Activated T-helper 1 cell treated with anti-CD3 and anti-CD28 coated beads, Interleukin-2, amount 50 U/mL, for 16 hours (primary cell): ENCODE data around the gene DRG2.

Experiments used
- DNase-seq, 2 donors: peaks; one replicate each; pipeline ENCODE4 v3.0.0-alpha.2; 2020; ENCODE audit warnings: low read depth in 1 of 2, low spot score in 1 of 2

The DRG2 gene

GRCh38 chr17:18087610-18088491 lies at the start of gene DRG2:
TSS of gene DRG2 (plus strand) at chr17:18087948. CDS start at chr17:18088024, 76 bp downstream.
- peak; percentile 80 to 85 for DNase-seq

- DNase-seq, result no peak
Observed at GRCh38 chr17:18038149-18038850, 49.4 kb upstream of the DRG2 start.

GRCh38 chr17:18038861-18039534 lies 48.8 kb upstream of the DRG2 start, which contains the start of the genes ATPAF2 and GID4:
TSS of gene ATPAF2 (minus strand) at chr17:18039168. CDS start at chr17:18039013, 155 bp downstream.
TSS of gene GID4 (plus strand) at chr17:18039408. CDS start at chr17:18039465, 57 bp downstream.
- peak; percentile 99 for DNase-seq

- no peak for DNase-seq
Observed at GRCh38 chr17:18039535-18040260, 48.0 kb upstream of the DRG2 start.

GRCh38 chr17:18040261-18040858 lies 47.4 kb upstream of the DRG2 start:
- no peak for DNase-seq

GRCh38 chr17:18041776-18042175 lies 46.0 kb upstream of the DRG2 start:
- no peak for DNase-seq

GRCh38 chr17:18042983-18043382 lies 44.8 kb upstream of the DRG2 start:
- no peak for DNase-seq

- DNase-seq, result no peak
Observed at GRCh38 chr17:18043491-18043890, 44.3 kb upstream of the DRG2 start.

- DNase-seq, result no peak
Observed at GRCh38 chr17:18044609-18045008, 43.1 kb upstream of the DRG2 start.

- no peak for DNase-seq
Observed at GRCh38 chr17:18045691-18046350, 41.9 kb upstream of the DRG2 start.

GRCh38 chr17:18055597-18055996 lies 32.2 kb upstream of the DRG2 start:
- DNase-seq, result no peak

GRCh38 chr17:18056214-18056613 lies 31.5 kb upstream of the DRG2 start:
- no peak for DNase-seq

GRCh38 chr17:18059283-18059682 lies 28.5 kb upstream of the DRG2 start:
- DNase-seq, result no peak

GRCh38 chr17:18064053-18064452 lies 23.7 kb upstream of the DRG2 start:
- DNase-seq, result no peak

- no peak for DNase-seq
Observed at GRCh38 chr17:18065546-18065945, 22.2 kb upstream of the DRG2 start.

- no peak for DNase-seq
Observed at GRCh38 chr17:18066866-18067265, 20.9 kb upstream of the DRG2 start.

- no peak for DNase-seq
Observed at GRCh38 chr17:18069101-18069500, 18.6 kb upstream of the DRG2 start.

- DNase-seq, result no peak
Observed at GRCh38 chr17:18070861-18071340, 16.8 kb upstream of the DRG2 start.

- DNase-seq, result no peak
Observed at GRCh38 chr17:18071751-18072150, 16.0 kb upstream of the DRG2 start.
